Measurements from ENCODE around the gene CYP2C18.
"Not testable (repeated sequence)": the region's sequence is repeated elsewhere in the genome, so short reads cannot be mapped to it uniquely, and the experiment has no call there.

Gene CYP2C18

GRCh38 chr10:94683214-94684054, at the start of gene CYP2C18:
CYP2C18 (plus strand) TSS chr10:94683729; CDS start chr10:94683820, 91 bp downstream.
- no peak for DNase-seq

GRCh38 chr10:94638097-94638496, 45.4 kb upstream of the CYP2C18 start:
- not testable (repeated sequence) for DNase-seq

DNA sequence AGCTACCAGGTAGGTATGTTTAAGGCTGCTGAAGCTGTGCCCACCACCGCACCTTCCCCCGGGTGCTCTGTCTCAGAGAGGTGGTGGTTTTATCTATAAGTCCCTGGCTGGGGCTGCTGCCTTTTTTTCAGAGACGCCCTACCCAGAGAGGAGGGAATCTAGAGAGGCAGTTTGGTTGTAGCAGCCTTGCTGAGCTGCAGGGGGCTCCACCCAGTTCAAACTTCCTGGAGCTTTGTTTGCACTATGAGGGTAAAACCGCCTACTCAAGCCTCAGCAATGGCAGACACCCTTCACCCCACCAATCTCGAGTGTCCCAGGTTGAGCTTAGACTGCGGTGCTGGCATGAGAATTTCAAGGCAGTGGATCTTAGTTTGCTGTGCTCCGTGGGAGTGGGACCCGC, 43.6 kb upstream of the CYP2C18 start:
- no peak for DNase-seq

- DNase-seq: no peak
These were observed 43.0 kb upstream of the CYP2C18 start for GRCh38 chr10:94640562-94640961.

DNA sequence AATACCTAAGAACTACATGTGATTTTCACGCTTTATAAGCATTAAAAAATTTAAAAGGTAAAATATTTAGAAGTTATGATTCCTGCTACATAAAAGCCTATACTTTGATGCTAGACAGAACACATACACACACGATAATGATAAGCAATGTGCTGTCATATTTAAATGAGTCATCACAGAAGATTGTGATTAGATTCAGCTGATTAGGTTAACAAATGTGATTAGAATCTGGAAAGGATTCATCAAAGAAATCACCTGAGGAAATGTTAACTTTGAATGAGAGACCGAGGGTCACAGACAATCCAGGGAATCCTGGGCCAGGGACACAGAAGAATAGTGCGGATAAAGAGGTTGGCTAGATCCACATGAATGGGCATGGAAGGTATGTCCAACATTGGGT, 42.0 kb upstream of the CYP2C18 start:
- no peak for DNase-seq

- no peak for DNase-seq
These were observed 39.2 kb upstream of the CYP2C18 start for GRCh38 chr10:94644352-94644751.

DNA sequence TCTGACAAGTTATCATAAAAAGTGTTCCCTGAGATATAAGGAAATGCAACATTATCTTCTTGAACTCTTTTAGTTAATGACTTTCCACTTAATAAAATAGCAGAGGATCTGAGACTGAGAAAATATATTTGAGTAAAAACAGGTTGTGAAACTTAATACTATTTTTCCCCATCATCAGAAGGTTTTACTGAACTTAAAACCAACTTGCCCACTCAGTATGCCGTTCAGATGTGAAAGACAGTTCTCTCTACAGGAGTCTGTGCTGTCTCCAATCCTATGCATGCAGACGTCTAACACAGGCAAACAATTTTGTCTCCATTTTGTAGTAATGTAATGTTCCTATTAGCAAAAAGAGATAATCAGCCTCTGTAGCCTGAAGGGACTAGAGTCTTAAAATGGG, 38.2 kb upstream of the CYP2C18 start:
- DNase-seq: no peak

- not testable (repeated sequence) for DNase-seq
These were observed 28.3 kb upstream of the CYP2C18 start for GRCh38 chr10:94655201-94655600.

DNA sequence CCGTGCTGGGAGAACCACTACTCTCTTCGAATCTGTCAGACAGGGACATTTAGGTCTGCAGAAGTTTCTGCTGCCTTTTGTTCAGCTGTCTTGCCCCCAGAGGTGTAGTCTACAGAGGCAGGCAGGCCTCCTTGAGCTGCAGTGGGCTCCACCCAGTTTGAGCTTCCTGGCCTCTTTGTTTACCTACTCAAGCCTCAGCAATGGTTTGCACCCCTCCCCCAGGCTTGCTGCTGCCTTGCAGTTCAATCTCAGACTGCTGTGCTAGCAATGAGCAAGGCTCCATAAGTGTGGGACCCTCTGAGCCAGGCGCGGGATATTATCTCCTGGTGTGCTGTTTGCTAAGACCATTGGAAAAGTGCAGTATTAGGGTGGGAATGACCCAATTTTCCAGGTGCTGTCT, 20.5 kb upstream of the CYP2C18 start:
- not testable (repeated sequence) for DNase-seq

- no peak for DNase-seq
These were observed 17.0 kb upstream of the CYP2C18 start for GRCh38 chr10:94666391-94667102.

GRCh38 chr10:94673614-94674321, 9.8 kb upstream of the CYP2C18 start:
- DNase-seq: no peak

DNA sequence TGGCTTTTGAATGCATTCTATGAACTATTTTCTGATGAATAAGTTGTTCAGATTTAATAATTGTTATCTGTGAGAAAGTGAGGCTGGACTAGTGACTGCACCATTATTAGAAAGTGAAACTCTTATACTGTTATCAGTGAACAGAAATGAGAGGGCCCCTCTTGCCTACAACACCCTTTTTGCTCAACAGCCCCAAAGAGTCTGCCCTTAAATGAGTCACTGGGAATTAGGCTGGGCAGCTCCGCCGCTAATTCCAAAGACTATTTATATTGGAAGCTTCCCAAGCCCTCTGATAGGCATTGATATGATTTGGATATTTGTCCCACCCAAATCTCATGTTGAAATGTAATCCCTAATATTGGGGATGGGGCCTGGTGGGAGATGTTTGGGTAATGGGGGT, 7.0 kb upstream of the CYP2C18 start:
- no peak for DNase-seq

- no peak for DNase-seq
These were observed 5.8 kb upstream of the CYP2C18 start for GRCh38 chr10:94677691-94678090.

DNA sequence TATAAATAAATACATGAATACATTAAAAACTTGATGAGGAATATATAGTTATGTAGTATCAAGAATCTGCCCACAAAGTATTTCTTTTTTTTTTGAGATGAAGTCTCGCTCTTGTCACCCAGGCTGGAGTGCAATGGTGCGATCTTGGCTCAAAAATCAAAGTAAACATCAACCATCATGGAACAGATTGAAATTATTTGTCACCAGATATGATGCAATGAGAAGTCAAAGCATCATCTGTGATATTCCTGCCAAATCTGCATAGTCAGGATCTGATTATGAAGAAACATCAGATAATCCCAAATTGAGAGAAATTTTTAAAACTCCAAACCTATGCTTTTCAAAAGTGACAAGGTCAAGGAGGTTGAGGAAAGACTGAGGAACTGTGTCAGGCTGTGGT, 5.1 kb upstream of the CYP2C18 start:
- DNase-seq: no peak

- DNase-seq: no peak
These were observed 3.0 kb upstream of the CYP2C18 start for GRCh38 chr10:94680544-94680943.

- DNase-seq: not testable (repeated sequence)
These were observed 893 bp upstream of the CYP2C18 start for GRCh38 chr10:94682636-94683035.

DNA sequence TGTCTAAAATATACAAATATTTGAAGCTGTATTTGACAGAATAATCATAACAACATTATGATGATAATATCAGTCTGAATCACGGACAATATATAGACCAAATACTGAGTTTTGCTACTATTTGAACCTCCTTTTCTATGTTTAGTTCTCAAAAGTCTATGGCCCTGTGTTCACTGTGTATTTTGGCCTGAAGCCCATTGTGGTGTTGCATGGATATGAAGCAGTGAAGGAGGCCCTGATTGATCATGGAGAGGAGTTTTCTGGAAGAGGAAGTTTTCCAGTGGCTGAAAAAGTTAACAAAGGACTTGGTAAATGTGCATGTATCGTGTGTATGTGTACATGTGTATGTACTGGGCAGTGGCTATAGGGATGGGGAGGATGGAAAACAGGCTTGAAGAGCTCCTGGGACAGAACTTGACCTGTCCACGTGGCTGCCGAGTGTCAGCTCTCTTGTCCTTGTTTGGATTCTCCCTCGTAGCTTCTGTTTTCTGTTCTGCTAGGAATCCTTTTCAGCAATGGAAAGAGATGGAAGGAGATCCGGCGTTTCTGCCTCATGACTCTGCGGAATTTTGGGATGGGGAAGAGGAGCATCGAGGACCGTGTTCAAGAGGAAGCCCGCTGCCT, 4.2 kb downstream of the CYP2C18 start:
- no peak for DNase-seq

DNA sequence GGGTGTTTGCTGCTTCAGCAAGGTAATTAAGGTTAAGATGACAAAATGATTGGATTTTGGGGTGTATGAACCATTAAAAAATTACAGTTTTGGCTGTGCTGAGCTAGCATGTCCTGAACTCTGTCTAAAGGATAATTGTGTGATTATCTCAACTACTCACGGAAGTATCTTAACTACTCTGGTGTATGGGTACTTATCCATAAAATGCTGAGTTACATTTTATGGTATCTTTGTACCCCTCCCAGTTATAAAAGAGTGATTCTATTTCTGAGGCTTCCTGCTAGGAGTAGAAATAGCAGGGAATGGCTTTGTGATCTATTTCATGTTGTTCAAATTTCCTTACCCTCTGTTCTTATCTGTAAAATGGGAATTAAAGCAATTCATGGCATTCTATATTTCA, 22.6 kb downstream of the CYP2C18 start:
- DNase-seq: no peak

GRCh38 chr10:94710578-94710977, 27.0 kb downstream of the CYP2C18 start:
- no peak for DNase-seq

- no peak for DNase-seq
These were observed 42.3 kb downstream of the CYP2C18 start for GRCh38 chr10:94725871-94726270.

DNA sequence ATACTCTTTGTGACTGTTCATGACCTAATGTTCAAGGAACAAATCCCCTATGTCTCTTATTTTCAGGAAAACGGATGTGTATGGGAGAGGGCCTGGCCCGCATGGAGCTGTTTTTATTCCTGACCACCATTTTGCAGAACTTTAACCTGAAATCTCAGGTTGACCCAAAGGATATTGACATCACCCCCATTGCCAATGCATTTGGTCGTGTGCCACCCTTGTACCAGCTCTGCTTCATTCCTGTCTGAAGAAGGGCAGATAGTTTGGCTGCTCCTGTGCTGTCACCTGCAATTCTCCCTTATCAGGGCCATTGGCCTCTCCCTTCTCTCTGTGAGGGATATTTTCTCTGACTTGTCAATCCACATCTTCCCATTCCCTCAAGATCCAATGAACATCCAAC, 51.7 kb downstream of the CYP2C18 start:
- no peak for DNase-seq

GRCh38 chr10:94738588-94738987, 55.1 kb downstream of the CYP2C18 start:
- no peak for DNase-seq

DNA sequence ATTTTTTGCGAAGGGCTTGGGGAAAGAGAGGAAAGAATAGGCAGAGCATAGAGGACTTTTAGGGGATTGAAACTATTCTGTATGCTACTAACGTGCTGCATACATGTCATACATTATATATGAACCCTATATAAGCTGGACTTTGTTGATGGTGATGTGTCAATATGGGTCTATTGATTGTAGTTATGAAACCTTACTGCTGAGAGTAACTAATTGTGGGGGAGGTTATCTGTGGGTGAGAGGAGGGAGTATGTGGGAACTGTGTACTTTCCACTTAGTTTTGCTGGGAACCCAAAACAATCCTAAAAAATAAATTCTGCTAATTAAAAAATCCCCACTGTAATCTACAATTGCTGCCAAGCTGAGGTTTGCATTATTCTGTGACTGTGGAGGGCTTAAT, 63.6 kb downstream of the CYP2C18 start:
- no peak for DNase-seq
